Keratinocyte (primary cell): ENCODE results near the gene CRP.

Source experiments
- EZH2 ChIP-seq: IDR thresholded peaks from one replicate; pipeline ENCODE4 v1.6.1; 2012; ENCODE audit warnings: inconsistent platforms, mild to moderate bottlenecking, low read length, moderate library complexity
- TF ChIP-seq, protein P1 (sequence below), 3 experiments: IDR thresholded peaks in 1 of 3; conservative IDR thresholded peaks in 1 of 3; optimal IDR thresholded peaks in 1 of 3; 2 replicates in 2 of 3; 3 replicates in 1 of 3; pipeline versions ENCODE3 to v1.5.1; 2011; ENCODE audit warnings: low read length in 3 of 3, mild to moderate bottlenecking in 3 of 3, moderate library complexity in 2 of 3, control low read depth in 1 of 3, inconsistent platforms in 1 of 3; ENCODE audit not compliant: insufficient read depth in 2 of 3; ENCODE audit errors: extremely low read depth in 1 of 3

DNA sequence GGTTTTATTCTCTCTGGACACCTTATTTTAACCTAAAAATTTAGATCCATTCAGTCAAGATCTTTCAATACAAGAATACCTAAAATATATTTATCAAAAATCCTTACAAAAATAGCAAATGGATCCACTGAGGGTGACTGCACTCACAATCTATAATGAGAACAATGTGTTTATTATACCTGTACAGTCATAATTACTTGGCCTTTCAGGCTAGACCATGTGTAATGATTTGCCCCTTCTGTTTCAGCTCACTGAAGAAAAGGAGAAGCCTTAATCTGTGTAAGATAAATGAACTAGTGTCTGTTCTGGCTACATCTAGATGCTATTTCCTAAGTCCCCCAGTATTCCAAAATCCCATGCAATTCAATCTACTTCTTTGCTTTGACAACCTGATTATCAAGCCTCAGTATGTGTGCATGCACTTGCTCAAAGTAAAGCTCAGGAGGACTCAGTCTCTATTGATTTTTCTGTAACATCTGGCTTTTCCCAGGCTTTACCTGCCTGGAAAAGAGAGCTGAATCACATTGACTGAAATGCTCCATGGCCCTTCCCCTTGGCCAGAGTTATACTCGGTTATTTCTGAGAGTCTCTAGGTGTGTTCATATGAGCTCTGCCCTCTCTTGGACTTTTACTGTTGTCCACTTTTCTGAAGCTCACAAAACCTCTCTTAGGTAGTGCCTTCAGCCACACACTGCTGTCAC lies 27.6 kb downstream of the CRP start:
- TF ChIP-seq, protein P1, sequence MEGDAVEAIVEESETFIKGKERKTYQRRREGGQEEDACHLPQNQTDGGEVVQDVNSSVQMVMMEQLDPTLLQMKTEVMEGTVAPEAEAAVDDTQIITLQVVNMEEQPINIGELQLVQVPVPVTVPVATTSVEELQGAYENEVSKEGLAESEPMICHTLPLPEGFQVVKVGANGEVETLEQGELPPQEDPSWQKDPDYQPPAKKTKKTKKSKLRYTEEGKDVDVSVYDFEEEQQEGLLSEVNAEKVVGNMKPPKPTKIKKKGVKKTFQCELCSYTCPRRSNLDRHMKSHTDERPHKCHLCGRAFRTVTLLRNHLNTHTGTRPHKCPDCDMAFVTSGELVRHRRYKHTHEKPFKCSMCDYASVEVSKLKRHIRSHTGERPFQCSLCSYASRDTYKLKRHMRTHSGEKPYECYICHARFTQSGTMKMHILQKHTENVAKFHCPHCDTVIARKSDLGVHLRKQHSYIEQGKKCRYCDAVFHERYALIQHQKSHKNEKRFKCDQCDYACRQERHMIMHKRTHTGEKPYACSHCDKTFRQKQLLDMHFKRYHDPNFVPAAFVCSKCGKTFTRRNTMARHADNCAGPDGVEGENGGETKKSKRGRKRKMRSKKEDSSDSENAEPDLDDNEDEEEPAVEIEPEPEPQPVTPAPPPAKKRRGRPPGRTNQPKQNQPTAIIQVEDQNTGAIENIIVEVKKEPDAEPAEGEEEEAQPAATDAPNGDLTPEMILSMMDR (optimal IDR thresholded peaks at IDR 0.05 in 1 of 3, IDR thresholded peaks at IDR 0.05 in 1 of 3, conservative IDR thresholded peaks at IDR 0.05 in 1 of 3; ENCODE audit: extremely low read depth in 1 of 3, insufficient read depth in 2 of 3, low read length in 3 of 3) = no peak
- no peak for TF ChIP-seq EZH2
